Inflammatory macrophage treated with lipopolysaccharide for 1 hour (primary cell): ENCODE measurements around the gene SMARCAL1.
"Not testable (repeated sequence)": the region's sequence is repeated elsewhere in the genome, so short reads cannot be mapped to it uniquely, and the experiment has no call there.

Experiments used
- DNase-seq, 2 donors: peaks; one replicate each; pipeline ENCODE4 v3.0.0-alpha.2; 2020 to 2022

The SMARCAL1 gene

DNA sequence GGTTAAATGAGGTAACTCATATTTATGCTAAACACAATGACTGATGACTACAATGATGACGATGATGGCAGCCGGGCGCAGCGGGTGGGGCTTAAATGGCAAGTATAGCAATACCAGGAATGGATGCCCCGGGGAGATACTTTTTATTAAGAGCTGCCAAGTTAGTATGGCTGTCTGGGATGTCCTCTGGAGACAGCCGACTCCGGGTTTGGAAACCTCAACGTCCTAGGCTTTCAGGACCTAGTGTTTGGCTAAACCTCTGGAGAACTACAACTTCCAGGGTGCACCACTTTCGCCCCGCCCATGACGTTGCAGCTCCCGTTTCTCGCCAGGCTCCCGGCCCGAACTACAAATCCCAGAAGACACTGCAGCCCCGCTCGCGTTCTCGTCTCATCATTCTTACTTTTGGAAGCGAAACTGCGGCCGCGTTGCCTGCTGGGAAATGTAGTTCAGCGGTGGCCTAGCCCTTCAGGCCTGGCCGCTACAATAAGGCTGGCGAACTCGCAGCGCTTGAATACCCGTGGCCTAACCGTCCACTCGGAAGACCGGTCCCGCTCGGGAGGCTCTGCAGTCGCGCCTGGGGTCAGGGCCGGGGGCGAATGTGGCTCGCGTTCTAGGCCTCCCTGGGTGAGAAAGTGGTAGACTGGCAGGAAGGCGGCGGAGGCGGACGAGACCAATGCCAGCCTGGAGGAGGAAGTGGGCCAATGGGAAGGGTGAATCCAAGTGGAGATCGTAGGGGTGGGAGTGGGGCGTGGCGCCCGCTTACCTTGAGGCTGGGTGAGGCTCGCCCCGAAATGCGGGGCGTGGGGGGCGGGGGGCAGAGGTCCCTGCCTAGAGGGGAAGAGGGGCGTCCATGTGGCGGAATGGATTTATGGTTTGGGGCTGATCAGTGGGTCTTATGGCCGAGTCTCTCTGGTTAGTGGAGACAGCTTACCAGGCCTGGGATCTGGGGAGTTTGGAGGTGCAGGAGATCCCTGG is at the start of gene SMARCAL1:
Gene SMARCAL1, plus strand, starts transcription at position 463 of the 978 bp plus-strand sequence. CDS start 2,221 bp downstream, outside the sequence.
- peak; percentile 98 to 100 for DNase-seq

DNA sequence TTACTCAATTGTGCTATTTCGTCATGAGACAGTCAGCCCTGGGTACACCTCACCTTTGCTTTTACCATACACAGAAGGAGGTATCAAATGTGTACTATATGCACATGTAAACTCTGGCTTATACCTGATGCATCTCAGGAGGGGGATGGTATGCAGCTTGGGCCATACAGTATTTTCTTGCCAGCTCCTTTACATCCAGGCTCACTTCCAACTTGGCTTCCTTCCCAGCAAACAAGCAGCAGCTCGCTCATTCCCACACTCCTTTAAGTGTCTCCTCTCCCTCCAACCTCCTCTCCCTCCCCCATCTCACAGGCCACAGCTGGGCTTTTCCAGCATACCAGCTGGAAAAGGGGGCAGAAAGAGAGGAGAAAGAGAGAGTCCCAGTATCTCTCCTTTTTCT is 49.6 kb upstream of the SMARCAL1 start:
- no peak for DNase-seq

DNA sequence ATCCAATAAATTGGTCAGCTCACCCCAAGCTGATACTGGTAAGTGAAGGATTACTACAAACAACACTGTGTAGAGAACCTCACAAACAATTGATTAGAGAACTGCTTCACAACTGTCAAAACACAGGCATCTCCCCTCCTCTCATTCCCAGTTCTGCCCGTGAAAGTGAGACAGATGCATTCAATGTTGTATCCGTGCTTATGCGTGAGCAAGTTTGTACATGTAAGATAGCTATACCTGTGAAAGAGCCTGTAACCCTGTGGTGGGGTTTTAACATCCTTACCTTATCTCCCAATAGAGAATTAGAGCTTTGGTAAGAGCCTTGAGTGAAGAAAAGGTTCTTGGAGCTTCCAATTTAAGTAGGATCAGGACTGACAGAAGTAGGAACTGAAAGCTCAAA is 49.1 kb upstream of the SMARCAL1 start:
- no peak for DNase-seq

DNA sequence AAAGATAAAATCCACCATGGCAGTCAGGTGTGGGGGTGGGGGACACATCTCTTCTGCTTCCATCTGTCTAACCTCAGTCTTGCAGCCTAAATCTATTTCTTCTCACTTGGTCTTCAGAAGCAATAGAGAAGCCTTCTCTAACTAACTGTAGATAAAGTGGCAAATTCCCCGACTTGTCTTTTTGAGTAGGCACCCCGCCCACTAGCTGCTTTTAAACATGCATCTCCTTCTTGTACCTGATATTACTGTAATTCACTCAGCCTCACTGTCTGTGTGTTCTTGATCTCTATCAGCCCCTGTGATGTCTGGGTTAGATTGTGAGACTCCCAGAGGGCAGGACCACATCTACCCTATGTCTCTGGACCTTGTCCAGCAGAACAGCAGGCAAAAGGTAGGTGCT is 46.8 kb upstream of the SMARCAL1 start:
- no peak for DNase-seq

DNA sequence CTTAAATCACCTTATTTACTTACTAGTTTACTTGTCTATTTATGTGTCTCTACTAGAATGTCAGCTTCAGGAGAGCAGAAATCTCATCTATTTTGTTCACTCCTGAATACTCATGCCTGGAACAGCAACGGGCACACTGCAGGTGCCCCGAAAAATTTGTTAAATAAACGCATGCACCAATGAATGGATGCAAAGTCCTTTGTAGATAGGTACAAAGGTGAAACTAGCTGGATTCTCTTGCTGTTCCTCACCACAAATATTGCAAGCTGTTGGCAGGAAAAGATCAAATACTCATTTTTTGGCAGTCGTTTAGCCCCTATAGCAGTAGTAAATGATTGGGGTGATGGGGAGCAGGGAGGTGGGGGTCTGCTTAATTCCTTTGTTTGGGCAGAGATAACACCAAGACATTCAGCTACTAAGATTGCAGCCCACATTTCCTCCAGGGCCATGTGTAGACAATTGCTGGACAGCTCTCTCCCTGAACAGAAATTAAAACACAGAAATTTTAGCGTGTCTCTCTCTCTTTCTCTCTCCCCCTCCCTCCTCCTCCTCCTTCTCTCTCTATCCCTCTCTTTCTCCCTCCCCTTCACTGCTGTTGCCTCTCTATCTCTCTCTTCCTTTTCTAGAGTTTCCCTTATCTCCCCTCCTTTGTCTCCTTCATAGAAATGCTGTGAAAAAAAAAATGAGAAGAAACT is 45.4 kb upstream of the SMARCAL1 start:
- no peak for DNase-seq

DNA sequence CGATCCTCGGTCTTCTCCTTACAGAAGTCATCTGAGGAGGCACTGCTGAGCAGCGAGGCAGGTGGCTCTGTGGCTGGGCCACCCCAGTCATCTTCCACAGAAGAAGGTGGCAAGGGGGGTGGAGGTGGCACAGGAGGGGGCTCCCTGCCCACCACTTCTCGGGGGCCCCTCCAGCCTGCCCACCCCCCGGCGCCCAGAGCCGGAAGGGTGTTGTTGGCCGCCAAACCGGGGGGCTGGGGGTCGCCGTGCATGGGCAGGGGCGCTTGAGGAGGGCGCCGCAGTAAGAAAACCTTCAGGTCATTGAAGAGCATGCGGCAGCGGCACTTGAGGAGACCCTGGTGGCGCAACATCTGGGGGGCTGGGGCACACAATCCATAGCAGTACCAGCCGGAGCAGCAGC is 42.5 kb upstream of the SMARCAL1 start:
- DNase-seq, result no peak

DNA sequence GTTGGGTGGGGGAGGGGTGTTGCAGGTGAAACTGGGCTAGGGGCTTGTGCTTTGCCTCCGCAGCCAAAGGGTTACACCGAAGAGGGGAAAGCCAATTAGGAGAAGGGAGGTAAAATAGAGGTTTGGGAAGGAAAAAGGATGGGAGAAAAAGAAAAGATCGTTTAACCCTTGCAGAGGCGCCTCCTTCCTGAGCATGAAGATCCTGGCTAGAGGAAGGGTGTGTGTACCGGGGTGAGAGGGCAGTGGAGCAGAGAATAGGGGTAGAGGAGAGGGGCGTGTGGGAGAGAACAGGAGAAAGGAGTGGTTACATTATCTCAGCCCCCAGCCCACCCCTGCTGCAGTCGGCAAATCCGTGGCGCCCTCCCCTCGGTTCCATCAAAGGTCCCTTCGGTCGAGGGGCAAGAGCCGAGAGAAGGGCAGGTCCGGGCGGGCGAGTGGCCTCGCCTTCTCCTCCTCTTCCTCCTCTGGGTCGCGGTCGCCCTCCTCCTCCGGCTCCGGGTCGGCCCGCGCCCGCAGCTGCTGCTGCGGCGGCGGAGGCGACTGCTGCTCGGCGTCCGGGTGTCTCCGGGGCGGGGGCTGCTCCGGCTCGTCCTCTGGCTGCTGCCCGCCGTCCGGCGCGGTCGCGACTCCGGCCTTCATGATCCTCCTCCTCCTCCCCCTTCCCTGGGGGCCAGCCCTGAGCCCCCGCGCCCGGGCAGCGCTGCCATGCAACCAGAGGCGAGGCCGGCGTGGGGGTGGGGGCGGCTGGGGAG is 41.1 kb upstream of the SMARCAL1 start:
- no peak for DNase-seq

DNA sequence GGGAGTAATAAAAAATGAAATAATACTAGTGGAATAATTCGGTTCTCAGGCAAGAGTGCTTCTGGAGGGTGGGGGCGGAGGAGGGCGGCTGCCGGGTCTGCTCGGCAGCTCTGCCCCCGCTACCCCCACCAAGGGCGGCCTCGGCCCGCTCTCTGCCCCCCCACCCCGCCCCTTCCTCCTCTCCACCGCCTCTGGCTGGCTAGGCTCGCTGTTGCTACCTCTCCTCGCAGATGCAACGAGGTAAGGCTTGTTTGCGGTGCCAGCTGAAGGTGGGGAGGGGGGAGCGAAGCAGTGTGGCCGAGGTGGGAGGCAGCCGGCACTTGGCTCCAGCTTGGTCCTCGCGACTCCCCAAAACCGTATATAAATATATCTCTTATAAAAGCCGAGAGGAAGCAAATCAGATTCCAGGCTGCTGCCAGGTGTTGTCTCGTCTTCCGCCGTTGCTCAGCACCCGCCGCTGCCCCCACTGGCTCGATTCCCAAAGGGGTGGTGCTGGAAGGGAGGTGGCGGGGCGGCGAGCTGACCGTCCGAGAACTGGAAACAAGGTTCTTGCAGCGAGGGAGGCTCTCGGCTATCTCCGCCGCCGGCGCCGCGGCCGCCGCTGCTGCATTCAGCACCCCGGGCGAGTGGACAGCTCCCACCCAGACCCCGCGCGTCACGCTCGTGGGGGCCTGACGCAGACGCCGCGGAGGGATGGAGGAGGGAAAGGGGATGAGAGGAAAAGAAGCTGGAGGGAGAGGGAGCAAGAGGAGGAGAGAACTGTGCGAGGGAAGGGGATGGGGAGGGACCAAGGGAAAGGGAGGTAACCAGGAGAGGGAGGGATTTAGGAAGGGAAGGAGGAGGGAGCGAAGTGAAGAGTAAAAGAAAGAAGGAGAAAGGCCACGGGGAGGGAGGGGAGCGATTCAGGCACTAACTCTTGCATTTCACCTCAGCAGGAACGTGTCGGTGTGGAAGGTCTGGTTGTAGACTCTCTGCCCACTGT is 40.3 kb upstream of the SMARCAL1 start, which contains the start of gene MARCHF4:
Gene MARCHF4, minus strand, starts transcription at position 763 of the 982 bp plus-strand sequence. CDS start 2,223 bp downstream, outside the sequence.
- peak in 1 of 2 donors; percentile 41 for DNase-seq

DNA sequence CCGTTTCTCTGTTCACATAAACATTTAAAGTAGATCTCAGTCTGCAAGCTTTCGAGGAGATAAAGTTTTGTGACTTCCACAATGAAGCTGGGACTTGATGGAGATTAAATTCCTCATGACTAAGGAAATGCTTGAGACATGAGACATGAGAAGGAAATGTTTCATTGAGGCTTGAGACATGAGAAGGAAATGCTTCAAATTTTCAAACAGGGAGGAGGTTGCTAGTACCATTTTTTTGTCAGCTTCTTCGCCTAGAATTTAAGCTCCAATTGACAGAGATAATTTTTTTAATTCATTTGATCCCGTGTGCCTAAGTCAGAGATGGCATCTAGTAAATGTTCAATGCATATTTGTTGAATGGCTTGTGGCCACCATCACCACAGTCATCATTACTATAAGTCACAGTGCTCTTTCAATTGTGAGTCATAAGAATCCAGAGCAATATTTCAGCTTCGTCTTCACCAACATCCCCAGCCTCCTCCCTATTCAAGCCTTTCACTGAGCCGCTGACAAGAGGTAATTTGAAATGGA is 39.5 kb upstream of the SMARCAL1 start:
- no peak for DNase-seq

DNA sequence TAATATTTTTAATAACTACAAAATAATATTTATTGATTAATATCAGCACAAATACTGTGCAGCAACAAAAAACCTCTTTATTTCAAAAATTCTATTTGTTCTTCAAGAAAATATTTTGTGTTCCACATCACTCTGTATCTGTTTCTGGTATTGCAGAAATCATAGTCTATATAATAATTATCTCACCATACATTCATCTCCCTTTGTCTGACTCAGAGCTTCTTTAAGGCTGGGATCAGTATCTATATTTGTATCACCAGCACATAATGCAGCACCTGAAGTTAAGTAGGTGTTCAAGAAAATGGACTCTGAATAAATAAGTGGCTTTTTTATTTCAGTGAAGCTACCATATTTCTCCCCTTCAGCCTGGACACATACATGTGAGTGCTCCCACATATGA is 38.4 kb upstream of the SMARCAL1 start:
- no peak for DNase-seq

DNA sequence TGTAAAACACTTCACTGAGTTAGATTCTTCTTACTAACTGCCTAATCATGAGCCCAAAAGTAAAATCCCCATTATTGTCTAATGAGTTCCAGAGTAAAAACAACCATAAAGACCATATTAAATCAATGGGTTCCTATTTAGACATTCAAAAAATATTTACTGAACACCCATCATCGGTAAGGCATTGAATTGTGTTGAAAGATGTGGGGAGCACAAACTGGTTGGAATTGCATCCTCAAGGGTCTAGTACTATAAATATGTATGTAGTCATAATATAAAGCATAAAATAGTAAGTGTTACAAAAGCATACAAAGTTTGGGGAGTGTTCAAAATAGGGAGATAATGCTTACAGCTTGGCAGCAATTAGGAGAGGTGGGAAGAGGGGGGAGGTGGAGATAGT is 37.0 kb upstream of the SMARCAL1 start:
- no peak for DNase-seq

DNA sequence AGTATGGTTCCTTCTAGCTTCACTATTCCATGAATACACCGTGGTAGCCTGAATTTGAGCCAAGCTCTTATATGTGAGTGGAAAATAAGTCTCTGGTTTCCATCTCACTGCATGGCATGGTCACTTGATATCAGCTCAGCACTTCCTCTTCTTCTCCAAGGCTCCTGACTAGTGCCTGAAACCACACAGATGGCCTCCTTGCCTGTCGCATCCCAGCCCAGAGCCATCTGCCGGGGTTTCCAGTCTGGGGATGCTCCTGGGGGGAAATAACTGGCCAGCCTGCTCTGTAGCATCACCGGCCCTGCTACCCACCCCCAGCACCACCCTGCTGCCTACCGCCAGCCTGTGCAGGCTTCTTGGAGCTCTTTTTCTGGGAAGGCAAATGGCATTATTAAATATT is 32.3 kb upstream of the SMARCAL1 start:
- no peak for DNase-seq

DNA sequence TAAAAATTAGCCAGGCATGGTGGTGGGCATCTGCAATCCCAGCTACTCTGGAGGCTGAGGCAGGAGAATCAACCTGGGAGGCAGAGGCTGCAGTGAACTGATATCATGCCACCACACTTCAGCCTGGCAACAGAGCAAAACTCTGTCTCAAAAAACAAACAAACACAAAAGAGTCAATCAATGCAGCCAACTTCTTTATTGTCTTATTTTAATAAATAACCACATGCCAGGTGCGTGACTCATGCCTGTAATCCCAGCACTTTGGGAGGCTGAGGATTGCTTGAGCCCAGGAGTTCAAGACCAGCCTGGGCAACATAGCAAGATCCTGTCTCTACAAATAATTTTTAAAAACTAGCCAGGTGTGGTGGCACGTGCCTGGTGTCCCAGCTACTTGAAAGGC is 27.9 kb upstream of the SMARCAL1 start:
- DNase-seq, result not testable (repeated sequence)

DNA sequence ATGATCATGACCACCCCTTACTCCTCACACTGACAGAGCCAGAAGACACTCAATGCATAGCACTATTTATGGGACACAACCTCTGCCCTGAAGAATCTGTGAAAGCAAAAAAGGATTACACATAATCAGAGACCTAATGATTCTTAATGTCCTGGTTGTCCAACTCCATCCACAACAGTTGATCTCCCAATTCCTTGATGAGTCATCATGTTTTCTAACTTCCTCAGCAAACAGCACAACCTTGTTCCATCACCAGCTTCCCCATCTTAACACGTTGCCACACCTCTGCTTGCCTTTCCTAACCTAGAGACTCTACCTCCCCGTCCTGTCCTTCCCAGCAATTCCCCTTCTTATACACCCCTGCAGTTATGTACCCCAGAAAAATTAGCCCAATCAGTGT is 26.8 kb upstream of the SMARCAL1 start:
- DNase-seq, result no peak

DNA sequence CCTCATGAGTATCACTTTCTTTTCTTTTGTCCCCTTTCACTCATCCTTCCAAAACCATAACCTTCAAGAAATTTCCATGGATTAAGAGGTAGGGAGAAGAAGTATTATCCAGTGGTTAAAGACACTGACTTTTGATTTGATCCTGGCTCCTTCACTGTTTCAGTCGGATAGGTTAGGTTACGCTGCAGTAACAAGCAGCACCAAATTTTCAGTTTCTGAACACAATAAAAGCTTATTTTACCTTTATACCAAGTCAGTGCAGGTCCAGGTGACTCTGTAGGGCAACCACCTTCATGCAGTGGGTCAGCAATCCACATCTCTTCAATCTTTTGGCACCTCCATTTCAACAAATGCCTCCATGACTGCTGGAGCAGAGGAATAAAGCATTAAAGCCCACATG is 25.0 kb upstream of the SMARCAL1 start:
- DNase-seq, result no peak

DNA sequence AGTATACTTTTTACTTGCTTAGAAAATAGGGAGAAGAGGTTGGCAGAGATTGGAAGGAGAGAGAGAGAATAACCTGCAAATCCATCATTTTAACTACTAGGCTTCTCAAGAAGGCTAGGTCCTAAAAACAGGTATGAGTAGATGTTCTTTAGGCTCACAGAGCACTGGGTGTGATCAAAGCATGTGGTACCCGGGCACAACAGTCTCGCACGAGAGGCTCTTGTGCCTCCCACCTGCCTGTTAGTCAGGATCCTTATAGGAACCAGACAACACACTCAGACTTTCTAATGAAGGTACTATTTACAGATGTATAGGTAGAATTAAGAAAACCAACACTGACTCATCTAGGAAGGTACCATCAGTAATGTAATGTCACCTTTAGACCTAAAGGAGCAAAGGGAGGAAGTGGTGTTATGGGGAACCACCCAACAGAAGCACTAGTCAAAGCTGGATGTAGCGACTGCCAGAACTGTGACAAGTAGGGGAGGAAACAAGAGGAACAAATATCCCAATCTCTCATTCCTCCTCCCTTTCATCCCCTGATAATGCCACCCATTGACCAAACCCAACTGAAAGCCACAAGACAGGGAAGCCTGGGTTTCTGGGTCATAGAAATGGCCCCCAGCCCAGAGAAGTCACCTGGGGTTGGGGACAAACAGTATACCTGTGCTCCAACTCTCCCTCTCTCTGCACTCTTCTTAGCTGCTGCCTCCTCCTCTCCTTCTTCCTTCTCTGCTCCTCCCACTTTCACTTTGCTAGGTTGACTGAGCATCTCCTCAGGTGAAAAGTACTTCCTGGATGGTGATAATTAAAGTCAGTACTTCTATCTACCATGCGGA is 24.0 kb upstream of the SMARCAL1 start:
- DNase-seq, result no peak

DNA sequence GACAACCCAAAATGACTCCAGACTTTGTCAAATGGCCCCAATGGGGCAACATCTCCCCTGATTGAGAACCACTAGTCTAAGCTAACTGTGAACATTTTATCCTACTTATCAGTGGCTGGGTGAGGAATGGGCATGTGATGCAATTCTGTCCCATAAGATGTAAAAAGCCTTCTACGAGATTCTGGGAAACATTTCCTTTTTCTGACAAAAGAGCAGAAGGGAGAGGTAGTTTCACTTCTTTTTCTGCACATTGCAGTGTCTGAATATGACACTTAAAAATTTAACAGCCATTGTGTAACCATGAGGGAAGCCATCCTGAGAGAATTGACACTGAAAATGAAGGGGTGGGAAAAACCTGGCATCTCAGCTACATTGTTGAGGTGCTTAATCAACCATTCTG is 22.7 kb upstream of the SMARCAL1 start:
- peak; percentile 78 to 83 for DNase-seq

DNA sequence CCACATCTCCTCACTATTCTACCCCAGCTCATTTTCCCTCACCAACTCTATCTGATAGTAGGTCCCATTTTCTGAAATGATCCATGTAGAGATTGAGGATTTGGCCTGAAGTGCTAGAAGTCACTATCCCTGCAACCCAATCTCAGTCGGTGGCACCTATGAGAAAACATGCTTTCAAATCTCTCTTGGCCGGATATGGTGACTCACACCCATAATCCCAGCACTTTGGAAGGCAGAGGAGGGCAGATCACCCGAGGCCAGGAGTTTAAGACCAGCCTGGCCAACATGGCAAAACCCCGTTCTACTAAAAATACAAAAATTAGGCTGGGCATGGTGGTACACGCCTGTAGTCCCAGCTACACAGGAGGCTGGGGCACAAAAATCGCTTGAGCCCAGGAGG is 20.9 kb upstream of the SMARCAL1 start:
- DNase-seq, result no peak

DNA sequence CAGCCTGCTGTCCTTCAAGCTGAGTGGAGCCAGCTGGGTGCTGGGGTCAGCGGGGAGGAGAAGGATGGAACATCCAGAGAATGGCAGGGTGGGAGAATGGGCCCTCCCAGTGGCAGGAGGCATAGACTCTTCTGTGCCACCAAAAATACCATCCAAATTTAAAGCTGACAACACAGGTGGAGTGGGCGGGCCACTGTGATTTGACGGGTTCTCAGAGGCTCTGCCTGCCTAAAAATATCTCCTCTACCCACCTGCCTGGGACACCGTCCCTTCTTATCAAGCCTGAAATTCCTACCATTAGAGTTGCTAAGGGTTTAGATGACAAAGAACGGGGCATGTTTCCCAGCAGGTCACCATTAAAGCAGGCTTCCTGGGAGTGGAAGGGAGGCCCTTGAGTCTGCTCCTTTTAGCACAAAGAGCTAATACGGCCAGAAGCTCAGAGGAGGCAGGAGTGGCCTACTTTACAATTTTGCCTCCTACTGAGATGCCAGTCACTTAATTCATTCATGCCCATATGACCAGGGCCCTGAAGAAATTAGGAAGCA is 20.2 kb upstream of the SMARCAL1 start:
- no peak for DNase-seq
